Renal pelvis (tissue), 12 donors: ENCODE results near the gene PSG3. TPM values are rescaled to one million over a fixed set of nuclear protein-coding genes. Genes with fewer than 3 reads are reported as not detected.
"Not testable (repeated sequence)": the region's sequence is repeated elsewhere in the genome, so short reads cannot be mapped to it uniquely, and the experiment has no call there.

Source experiments
- DNase-seq: peaks from one replicate; pipeline ENCODE4 v3.0.0-alpha.2; 2013
- long read RNA-seq, 16 experiments: transcript quantifications; one replicate each; lab custom pipeline, GENCODE V29; 2026
- polyA plus RNA-seq, 3 donors: library from polyadenylated mRNA; unstranded; fragments of 120-200 nt; gene quantifications; one replicate each; pipeline ENCODE4 v1.2.1, GENCODE V29; 2013; ENCODE audit not compliant: insufficient read length in 3 of 3

The PSG3 gene
- polyA plus RNA-seq, result under 1 TPM in 1 of 3 donors, not detected in 2; 0.13 TPM
- long read RNA-seq, donor 1, result 0 reads
- long read RNA-seq, donor 2, result 0 reads
- long read RNA-seq, donor 3, result 0 reads
- long read RNA-seq, donor 4, result 0 reads
- long read RNA-seq, donor 5, result 0 reads
- long read RNA-seq, donor 6, result 0 reads
- long read RNA-seq, donor 7, result 0 reads
- long read RNA-seq, donor 8, result 0 reads
- long read RNA-seq, donor 9, result 0 reads
- long read RNA-seq, donor 10, result 0 reads
- long read RNA-seq, donor 11, result 0 reads
- long read RNA-seq, donor 12, result 0 reads
- long read RNA-seq, donor 13, result 0 reads
- long read RNA-seq, donor 14, result 0 reads
- long read RNA-seq, donor 15, result 0 reads
- long read RNA-seq, donor 16, result 0 reads

DNA sequence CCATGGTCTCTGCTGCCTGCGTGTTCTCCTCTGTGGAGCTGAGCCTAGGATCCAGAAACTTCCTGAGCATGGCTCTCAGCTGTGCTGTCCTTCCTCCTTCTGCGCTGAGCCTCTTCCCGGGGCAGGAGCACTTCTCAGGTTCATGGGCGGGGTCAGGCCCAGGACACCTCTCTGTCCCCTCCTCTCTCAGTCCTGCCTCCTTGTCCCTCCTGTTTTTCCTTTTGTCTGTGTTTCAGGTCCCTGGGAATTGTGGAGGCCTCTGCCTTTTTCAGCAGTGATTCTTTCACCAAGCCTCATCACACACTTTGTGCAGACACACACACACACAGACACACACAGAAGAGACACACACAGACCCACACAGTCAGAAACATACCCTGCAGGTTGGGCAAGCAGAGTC, at the start of gene PSG3:
TSS of gene PSG3 (minus strand) at position 101 of the 400 bp plus-strand sequence. CDS start at position 4, 97 bp downstream.
- not testable (repeated sequence) for DNase-seq

DNA sequence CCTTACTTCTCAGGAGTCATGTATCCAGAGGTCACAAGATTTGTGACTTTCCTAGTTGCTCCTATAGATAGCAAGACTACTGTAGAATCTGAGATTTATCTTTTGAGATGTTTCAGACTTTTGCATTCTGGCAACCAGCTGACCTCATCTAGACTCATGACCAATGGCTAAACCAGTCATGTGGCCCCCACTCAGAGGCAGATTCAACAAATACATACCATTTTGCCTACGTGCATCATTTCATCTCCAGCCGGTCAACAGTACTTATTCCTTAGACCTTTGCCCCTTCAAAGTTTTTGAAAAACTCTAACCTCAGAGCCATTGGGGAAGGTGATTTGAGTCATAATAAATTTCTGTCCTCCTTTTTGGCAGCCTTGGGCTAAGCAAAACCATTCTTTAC, 48.5 kb upstream of the PSG3 start:
- DNase-seq, result not testable (repeated sequence)

DNA sequence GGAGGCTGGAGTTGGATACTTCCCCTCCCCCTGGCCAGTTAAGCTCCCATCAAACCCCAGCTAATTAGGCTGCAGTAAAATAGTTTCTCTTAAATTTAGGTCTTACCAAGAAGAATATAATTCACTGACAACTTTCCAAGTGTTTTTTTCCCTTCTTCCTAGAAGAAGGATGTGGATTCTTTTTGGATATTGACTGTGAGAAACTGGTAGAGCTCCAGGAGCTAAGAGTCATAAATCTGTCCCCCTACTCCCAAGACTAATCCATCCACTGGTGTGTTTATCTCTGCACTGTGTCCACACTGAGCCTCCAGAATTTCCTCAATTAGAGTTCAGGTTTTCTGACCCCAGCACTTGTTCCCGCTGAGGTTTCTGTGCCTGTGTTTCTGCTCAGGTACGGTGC, 47.5 kb upstream of the PSG3 start:
- DNase-seq, result not testable (repeated sequence)

GRCh38 chr19:42776750-42777612, 36.7 kb upstream of the PSG3 start:
- DNase-seq, result peak; percentile 57

DNA sequence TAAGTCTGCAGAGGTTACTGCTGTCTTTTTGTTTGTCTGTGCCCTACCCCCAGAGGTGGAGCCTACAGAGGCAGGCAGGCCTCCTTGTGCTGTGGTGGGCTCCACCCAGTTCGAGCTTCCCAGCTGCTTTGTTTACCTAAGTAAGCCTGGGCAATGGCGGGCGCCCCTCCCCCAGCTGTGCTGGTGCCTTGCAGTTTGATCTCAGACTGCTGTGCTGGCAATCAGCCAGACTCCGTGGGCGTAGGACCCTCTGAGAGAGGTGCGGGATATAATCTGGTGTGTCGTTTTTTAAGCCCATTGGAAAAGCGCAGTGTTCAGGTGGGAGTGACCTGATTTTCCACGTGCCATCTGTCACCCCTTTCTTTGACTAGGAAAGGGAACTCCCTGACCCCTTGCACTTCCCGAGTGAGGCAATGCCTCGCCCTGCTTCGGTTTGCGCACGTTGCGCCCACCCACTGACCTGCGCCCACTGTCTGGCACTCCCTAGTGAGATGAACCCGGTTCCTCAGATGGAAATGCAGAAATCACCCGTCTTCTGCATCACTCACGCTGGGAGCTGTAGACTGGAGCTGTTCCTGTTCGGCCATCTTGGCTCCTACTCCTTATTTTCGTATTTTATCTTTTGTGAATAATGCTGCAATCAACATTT, 34.4 kb upstream of the PSG3 start:
- not testable (repeated sequence) for DNase-seq

DNA sequence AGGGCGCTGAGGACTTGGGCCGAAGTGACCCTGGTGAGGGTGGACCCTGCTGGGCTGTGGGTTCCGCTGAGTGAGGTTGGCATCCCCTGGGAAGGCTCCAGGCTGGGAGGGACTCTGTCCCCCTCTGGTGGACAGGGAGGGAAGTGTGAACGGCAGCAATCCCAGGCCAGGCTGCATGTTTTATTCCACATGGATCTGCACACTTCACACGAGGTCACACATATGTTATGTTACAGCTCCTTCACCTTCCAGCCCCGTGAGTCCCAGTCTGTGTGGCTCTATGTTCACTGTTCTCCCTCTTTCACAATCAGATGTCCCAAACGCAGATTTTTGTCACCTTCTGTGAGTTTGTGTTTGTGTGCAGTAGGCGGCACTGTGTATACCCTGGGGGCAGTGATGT, 27.0 kb upstream of the PSG3 start:
- not testable (repeated sequence) for DNase-seq

- DNase-seq, result not testable (repeated sequence)
These were observed 26.6 kb upstream of the PSG3 start for GRCh38 chr19:42766871-42767270.

- DNase-seq, result no peak
These were observed 24.6 kb upstream of the PSG3 start for GRCh38 chr19:42764836-42765235.

DNA sequence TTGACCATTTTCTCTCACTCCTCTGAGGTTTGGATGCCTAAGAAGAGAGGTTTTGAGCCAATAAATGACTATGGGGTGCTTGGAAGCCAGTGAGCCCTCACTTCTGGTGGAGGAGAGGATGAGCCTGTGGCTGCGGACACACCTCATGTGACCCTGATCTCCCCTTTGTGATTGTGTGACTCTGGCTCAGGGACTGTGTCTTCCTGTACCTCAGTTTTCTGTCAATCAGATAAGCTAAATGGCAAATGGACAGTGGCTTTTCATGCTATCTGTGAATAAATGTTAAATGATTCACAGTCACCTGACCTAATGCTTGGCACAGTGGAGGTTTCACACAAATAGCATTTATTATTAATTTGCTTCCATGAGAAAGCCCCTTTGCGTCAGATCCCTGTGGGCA, 22.5 kb upstream of the PSG3 start:
- DNase-seq, result no peak

GRCh38 chr19:42761924-42762295, 21.6 kb upstream of the PSG3 start:
- not testable (repeated sequence) for DNase-seq

DNA sequence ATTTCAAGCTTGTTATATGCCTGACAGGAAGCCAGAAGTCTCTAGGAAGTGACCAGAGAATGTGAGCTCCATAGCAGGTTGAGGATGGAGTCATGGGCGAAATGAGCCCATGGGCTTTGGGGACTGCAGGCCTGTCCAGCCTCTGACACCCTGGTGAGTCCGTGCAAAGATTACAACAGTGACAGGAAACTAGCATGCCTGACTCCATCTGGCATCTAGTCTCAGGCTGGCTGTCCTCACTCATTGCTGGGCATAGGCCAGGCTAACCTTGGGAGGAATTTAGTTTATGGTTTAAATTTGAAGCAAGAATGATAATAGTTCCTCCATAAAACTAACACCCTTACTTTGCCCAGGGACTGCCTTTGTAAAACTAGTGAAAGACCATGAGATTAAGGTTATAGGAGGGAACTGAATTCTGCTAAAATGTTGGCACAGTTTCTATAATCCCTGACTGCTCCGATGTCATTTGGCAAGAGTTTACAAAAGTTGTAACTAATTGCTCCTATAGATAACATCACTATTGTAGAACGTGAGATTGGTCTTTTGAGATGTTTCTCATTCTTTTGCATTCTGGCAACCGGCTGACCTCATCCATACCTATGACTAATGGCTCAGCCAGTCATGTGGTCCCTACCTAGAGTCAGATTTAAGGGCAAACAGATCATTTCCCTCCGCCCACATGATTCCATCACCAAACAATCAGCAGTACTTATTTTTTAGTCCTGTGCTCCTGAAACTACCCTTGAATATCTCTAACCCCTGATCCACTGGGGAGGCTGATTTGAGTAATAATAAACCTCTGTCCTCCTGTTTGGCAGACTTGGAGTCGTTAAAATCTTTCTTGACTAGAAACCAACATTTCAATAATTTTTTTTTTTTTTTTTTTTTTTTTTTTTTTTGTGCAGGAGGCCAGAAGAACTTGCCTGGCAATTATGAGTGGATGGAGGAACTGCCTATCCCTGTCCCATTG, 21.0 kb upstream of the PSG3 start:
- DNase-seq, result not testable (repeated sequence)

DNA sequence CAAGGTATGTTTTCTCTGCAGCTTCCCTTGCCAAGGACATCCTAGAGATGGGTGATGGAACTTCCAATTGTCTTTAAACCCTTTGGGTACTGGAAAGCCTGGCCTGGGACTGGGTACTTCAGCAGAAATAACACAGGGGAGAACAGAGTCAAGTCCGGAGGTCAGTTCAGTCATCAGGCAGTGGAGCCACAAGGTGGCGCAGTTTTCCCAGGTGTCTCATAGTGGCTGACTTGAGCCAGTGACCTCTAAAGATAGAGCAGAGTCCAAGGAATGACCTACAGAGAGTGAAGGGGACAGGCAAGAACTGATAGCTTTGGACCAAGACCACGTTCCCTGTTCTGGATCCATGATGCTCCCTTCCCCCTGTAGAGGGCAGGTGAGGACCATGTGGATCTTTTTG, 18.4 kb upstream of the PSG3 start:
- not testable (repeated sequence) for DNase-seq

DNA sequence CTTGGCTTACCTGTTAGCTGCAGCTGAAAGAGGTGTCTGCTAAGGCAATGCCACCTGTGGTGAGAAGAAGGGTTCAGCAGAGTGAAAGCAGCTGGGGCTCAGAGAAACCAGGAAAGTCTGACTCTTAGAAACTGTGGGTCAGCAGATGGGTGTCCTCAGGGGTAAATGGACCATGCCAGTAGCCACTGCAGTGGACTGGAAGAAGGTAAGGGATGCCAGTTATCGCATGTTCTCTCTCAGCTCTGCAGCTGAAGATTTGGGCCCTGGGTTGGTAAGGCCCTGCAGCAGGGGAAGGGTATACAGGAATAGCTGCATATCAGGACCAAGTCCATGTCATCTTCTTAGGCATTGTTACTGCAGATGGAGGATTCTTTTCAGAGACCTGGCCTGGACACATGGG, 12.0 kb upstream of the PSG3 start:
- not testable (repeated sequence) for DNase-seq

GRCh38 chr19:42741726-42742607, 1.7 kb upstream of the PSG3 start:
- DNase-seq, result not testable (repeated sequence)

DNA sequence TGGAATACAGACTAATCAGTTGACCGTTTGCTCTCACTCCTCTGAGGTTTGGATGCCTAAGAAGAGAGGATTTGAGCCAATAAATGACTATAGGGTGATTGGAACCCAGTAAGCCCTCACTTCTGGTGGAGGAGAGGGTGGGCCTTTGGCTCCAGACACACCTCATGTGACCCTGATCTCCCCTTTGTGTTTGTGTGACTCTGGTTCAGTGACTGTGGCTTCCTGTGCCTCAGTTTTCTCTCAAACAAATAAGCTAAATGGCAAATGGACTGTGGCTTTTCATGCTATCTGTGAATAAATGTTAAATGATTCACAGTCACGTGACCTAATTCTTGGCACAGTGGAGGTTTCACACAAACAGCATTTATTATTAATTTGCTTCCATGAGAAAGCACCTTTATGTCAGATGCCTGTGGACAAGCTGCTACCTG, 2.7 kb downstream of the PSG3 start:
- not testable (repeated sequence) for DNase-seq

GRCh38 chr19:42728341-42728740, 11.9 kb downstream of the PSG3 start:
- DNase-seq, result not testable (repeated sequence)

DNA sequence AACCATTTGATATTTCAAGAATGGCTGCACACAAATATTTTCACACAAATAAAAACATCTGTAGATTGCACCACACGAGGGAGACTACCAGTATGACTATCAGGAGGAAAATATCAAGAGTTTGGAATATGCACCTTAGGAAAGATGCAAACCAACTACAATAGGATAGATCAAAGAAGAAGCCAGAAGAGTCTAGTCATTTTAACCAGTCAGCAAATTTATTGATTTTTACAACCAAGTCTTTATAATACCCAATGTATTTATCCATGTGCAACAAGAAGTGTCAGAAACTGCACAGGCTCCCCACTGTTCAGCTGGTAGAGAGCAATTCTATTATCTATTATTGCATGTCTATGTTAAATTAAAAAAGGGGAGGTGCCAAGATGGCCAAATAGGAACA, 26.3 kb downstream of the PSG3 start:
- DNase-seq, result not testable (repeated sequence)

DNA sequence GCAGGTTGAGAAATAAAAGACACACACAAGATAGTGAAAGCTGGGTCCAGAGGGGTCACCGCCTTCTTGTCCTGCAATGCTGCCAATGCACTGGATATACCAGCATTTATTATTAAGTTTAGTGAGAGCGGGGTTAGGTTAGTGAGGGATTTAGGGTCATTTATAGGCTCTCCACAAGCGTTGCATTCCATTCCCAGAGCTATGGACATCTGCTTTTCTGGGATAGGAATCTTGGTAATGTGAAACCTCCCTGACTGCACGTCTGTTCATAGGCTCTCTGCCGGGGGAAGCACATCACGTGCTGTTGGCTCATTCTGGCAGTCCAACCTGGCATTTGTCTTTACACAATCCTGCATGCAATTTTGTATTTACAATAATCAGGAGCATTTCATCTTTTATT, 27.5 kb downstream of the PSG3 start:
- not testable (repeated sequence) for DNase-seq

DNA sequence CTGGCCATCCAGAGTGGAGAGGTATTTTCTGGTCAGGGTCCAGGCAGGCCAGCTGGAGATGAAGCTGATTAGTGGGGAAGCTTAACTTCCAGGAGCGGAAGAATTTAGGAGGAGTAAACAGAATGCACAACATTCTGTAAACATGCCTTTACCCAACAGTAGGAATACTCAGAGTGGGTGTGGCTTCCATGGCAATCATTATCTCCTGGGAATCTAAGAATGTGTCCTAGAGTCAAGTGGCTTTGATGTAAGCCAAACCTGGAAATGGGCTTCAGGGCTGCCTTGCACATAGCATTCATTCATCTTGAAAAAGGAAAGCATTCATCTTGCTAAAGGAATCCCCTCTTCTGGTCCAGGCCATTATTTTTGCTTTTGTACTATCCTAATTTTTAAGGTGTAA, 29.3 kb downstream of the PSG3 start:
- DNase-seq, result not testable (repeated sequence)

- DNase-seq, result no peak
These were observed 42.4 kb downstream of the PSG3 start for GRCh38 chr19:42697884-42698283.
